Adipose tissue (tissue), 3 donors: ENCODE measurements around the gene ITGA3. TPM values are rescaled to one million over a fixed set of nuclear protein-coding genes. Genes with fewer than 3 reads are reported as not detected.

Source experiments
- H3K27ac ChIP-seq: one replicate; pipeline ENCODE4 v1.5.1; 2013; ENCODE audit warnings: low read depth, low read length
- WGBS, 3 donors: extraction: QIAGEN DNeasy Blood & Tissue Kit; methylation state at CpG; one replicate each; pipeline ENCODE4 v1.1.7; 2013; 5-methylcytosine and 5-hydroxymethylcytosine counted together
- polyA plus RNA-seq, 3 donors: library from polyadenylated mRNA; stranded (reverse); fragments of 200-250 nt; gene quantifications; one replicate each; pipeline ENCODE4 v1.2.3, GENCODE V29; 2013
- donor health status: healthy with polysubstance abuse.
- donor health status: Bipolar disorder and iron deficiency.
- donor health status: healthy.

Gene ITGA3
- polyA plus RNA-seq, 3 donors, result 13.2 to 19.1 (median 13.4) TPM

DNA sequence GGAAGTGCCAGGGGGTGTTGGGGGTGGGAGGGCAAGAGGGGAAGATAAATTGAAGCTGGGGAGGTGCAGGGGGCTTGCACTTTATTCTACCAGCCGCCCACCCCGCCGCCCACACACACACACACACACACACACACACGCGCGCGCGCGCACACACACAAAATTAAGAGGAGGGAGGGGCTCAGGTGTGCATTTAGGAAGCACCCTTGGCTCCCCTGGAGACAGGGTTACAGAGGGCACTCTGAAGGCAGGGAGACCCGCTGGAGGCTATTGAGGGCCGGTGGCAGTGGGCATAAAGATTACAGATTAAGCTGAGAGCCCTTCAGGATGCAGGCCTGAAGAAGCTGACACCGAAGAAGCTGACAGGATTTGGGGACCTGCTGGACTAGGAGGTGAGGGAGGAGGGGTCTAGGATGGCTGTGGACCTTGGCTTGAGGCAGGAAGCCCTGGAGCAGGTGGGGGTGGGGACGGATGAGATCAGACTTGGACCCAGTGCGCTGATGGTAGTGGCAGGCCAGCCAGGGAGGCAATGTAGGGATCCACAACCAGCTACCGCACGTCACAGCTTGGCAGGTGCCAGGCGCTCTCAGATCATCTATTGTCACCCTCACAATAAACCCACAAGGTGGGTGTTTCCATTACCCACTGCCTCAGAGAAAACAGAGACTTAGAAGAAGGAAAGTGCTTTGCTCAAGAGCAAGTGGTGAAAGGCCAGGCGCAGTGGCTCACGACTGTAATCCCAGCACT is 74.8 kb downstream of the ITGA3 start:
- no peak overlapping the region for H3K27ac ChIP-seq
- 48 to 72% (median 55%) methylated on average over 10 to 19 of the region's 19 CpGs for WGBS, 3 donors

DNA sequence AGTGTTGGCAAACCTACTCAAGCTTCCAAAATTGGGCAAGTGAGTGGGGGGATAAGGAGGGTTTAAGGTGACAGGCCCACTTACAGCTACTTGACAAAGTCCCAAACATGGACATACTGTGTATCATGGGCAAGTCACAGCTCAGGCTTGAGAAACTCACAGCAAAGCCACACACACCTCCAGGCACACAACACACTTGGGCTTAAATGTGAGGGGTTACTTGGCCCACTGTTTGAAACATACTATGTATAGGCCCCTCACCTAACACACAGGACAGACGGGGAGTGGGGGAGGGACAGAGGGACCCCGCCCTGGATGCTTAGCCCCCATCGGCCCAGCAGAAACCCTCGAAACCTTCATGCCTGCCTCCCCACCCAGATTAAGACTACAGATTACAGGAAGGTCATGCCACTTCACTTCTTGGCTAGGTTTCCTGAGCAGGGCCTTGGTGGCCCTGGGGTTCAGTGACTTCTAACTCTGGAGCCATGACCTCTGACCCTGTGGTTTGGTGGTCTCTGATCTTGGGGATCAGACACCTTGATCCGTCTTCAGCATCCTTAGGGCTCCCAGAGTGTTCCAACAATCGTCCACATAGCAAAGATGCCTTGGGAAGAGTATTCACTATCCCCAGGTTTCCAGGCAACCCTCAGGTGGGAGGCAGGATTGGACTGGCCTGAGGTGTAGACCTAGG is 76.3 kb downstream of the ITGA3 start:
- no peak overlapping the region for H3K27ac ChIP-seq
- WGBS, 3 donors, result 72 to 86% (median 83%) methylated on average over 6 of the region's 6 CpGs

DNA sequence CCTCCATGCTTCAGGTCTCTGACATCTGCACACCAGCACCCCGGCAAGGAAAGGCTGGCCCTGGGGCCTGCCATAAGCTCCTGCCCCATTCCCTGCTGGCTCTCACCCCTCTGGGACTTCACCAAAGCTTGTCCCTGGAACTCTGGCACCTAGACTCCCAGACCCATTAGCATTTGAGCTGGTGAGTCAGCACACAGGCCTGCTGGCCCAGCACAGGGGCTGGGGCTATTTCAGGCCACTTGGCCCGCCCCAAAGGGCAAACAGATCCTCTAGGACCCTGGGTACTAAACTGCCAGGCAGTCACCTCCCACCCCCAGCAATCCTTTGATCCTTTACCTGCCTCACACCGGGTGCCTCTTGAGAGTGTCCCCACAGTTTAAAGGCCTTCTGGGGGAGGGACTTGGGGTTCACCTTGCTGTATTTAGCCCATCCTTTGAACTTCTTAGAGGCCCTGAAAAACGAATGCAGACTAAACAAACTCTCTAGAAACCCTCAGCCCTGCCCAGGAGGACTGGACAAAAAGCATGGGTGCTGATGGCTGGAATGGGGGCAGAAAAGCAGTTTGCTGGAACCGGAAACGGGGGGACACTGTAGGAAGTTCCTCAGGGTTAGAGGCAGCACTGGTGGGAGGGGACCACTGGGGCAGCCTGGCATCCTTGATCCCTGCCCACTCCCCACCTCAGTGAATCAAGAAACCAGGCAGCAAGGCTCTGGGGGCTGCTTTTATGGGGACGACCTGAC is 77.3 kb downstream of the ITGA3 start:
- no peak overlapping the region for H3K27ac ChIP-seq

GRCh38 chr17:50133769-50134099 is 77.8 kb downstream of the ITGA3 start:
- H3K27ac ChIP-seq, result no peak overlapping the region
- 46 to 57% (median 51%) methylated on average over 16 of the region's 16 CpGs for WGBS, 3 donors

More for the DNA sequence above, 77.3 kb downstream of the ITGA3 start:
- WGBS, 3 donors, result 65 to 69% (median 66%) methylated on average over 7 of the region's 7 CpGs

GRCh38 chr17:50134206-50135110 is 78.5 kb downstream of the ITGA3 start:
- 73 to 81% (median 77%) methylated on average over 16 of the region's 16 CpGs for WGBS, 3 donors
- H3K27ac ChIP-seq, result no peak overlapping the region

GRCh38 chr17:50135316-50136095 is 79.6 kb downstream of the ITGA3 start:
- H3K27ac ChIP-seq, result no peak overlapping the region
- 92 to 93% (median 93%) methylated on average over 16 of the region's 16 CpGs for WGBS, 3 donors

DNA sequence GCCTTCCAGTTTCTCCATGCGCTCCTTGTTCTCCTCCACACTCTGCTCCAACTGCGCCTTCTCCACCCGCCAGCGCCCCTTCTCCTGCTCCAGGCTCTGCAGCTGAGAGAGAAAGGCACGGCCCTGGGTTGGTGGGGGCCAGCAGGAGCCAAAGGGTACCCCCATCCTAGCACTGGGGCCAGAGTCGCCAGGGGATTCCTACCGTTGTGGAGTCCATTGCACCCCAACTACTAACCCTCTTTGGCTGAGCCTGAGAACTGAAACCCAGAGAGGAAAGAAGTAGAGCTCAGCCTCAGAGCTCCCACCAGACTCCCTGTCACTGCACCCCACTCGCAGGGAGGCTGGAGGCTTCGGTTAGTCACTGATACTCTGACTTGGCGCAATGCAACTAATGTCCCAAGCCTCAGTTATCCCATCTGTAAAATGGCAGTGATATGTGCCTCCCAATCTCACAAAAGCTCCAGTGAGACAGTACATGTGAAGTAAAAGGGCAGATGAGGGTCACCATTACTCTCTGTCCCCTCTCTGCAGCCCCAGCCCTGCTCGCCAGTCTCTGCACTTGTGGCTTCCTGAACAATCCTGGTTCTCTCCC is 80.3 kb downstream of the ITGA3 start:
- 93 to 95% (median 93%) methylated on average over 11 of the region's 11 CpGs for WGBS, 3 donors
- no peak overlapping the region for H3K27ac ChIP-seq

DNA sequence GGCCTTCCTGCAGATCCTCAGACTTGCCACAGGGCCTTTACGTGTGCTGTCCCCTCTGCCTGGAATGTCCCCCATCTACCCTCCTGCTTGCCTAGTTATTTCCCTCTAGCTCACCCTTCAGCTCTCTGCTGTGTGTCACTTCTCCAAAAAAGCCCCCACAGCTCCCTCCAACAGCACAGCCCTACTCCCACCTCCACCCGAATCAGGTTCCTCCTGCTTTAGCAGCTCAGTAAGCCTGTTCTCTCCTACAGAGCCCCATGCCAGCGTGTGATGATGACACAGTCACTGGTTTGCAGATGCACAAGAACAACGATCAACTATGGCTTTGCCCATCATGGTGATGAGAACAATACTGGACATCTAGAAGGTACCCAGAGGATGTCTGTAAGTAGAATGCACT is 81.1 kb downstream of the ITGA3 start:
- WGBS, 3 donors, result 89 to 96% (median 90%) methylated on average over 4 of the region's 4 CpGs

GRCh38 chr17:50139185-50139783 is 83.4 kb downstream of the ITGA3 start:
- WGBS, 3 donors, result 87 to 88% (median 87%) methylated on average over 15 of the region's 15 CpGs
- no peak overlapping the region for H3K27ac ChIP-seq

More for the DNA sequence above, 81.1 kb downstream of the ITGA3 start:
- H3K27ac ChIP-seq, result no peak overlapping the region

Other genes with a start within 250 kb of the ITGA3 start
- not detected for gene TAC4, start 208.0 kb upstream of the ITGA3 start, polyA plus RNA-seq
- gene DLX4, start 86.9 kb upstream of the ITGA3 start, polyA plus RNA-seq, result under 1 TPM; 0.22 to 0.61 (median 0.26) TPM
- under 1 TPM; 0.10 to 0.79 (median 0.17) TPM for gene DLX3, start 60.9 kb upstream of the ITGA3 start, polyA plus RNA-seq
- 10 to 100 TPM; 24.3 to 46.5 (median 29.3) TPM for gene PDK2, start 39.2 kb downstream of the ITGA3 start, polyA plus RNA-seq
- 1 to 10 TPM in 2 of 3 donors, under 1 TPM in 1; 0.46 to 1.4 (median 1.3) TPM for gene SAMD14, start 74.0 kb downstream of the ITGA3 start, polyA plus RNA-seq
- 10 to 100 TPM; 11.8 to 48.7 (median 21.6) TPM for gene PPP1R9B, start 94.6 kb downstream of the ITGA3 start, polyA plus RNA-seq
- 1 to 10 TPM in 2 of 3 donors, under 1 TPM in 1; 0.83 to 4.0 (median 3.1) TPM for gene SGCA, start 109.9 kb downstream of the ITGA3 start, polyA plus RNA-seq
- 100 to 1,000 TPM in 2 of 3 donors, 10 to 100 TPM in 1; 29.6 to 209 (median 106) TPM for gene COL1A1, start 145.5 kb downstream of the ITGA3 start, polyA plus RNA-seq
- 1 to 10 TPM in 1 of 3 donors, under 1 TPM in 1, not detected in 1; 0.59 to 1.4 TPM for gene TMEM92, start 218.4 kb downstream of the ITGA3 start, polyA plus RNA-seq